GM21367 (cell line): ENCODE data around the gene INPP5D.
"Not testable (repeated sequence)": the region's sequence is repeated elsewhere in the genome, so short reads cannot be mapped to it uniquely, and the experiment has no call there.

ENCODE experiments used
- ATAC-seq: cut with Tn5 transposase; IDR thresholded peaks from one replicate; pipeline ENCODE4 v1.9.1; 2021; ENCODE audit not compliant: unreplicated experiment

The INPP5D gene

GRCh38 chr2:233114421-233114861, 54.3 kb downstream of the INPP5D start:
- ATAC-seq, result no peak

DNA sequence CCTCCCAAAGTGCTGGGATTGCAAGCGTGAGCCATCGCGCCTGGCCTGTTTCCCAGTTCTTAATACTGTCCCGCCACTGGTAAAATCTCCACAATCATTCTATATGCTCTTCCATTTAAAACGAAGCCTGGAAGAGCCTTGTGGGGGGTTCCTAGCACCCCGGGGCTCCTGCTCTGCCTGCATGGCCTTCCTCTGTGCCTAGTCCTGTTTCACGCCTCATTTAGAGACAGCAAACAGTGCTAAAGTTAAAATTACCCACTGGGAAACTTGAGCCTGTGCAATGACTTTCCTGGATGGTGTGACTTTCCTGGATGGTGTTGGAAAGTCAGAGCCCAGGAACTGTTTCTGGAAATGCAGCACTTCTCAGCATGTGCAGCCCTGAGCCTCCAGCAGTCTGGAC, 55.0 kb downstream of the INPP5D start:
- no peak for ATAC-seq

DNA sequence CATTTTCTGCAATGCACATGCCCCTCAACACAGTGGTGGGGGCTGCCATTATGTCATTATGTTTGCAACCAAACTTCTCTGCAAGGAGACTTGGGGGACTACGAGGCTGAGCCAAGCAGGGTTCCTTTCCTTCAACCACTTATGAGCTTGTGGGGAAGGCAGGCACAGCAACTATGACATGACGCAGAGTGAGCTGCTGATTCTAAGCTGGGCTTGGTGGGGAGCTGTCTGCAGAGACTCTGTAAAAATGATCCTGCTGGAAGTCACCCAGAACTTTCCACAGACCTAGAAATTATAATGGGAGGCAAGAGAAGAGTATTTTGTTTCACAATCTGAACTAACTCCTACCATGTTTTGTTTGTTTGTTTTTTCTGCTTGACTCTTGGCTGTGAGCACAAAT, 55.6 kb downstream of the INPP5D start:
- no peak for ATAC-seq

DNA sequence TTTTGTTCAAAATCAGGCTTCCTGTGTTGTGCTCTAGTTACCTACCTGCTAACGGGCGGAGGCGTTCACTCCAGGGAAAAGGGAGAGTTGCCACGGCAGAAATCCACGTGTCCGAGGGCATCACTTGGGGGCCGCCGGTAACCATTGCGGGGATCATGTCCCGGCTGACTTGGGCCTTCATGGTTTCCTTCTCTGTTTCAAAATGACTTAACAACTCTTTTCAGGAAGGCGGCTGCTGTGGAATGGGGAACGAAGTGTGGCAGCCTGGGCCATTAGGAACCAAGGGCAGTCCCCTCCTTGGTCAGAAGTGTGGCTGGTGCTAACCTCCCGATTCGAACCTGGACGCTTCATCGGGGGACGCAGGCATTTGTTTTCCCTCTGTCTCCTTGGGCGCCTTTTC, 56.8 kb downstream of the INPP5D start:
- ATAC-seq, result no peak

GRCh38 chr2:233117351-233117750, 57.2 kb downstream of the INPP5D start:
- ATAC-seq, result no peak

- no peak for ATAC-seq
These were observed 57.9 kb downstream of the INPP5D start for GRCh38 chr2:233117811-233118647.

GRCh38 chr2:233118648-233119000, 58.5 kb downstream of the INPP5D start:
- no peak for ATAC-seq

DNA sequence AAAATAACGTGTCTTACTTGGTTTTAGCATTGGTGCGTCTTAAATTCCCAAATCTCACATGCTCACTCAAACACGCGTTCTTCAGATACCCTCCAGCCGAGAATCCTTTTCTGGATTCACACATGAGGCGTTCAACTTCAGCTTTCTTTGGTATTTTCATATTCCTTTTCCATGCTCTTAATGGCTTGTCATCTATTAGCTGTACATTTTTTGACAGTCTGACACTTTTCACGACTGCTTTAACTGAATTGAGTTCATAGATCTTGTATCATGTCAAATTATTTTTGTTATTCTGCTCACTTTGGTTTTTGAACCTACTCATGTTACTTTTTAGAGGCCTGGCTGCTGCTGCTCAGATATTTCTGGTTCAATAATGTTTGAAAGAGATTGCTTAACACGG, 59.0 kb downstream of the INPP5D start:
- ATAC-seq, result no peak

- no peak for ATAC-seq
These were observed 59.7 kb downstream of the INPP5D start for GRCh38 chr2:233119806-233120205.

GRCh38 chr2:233120459-233120858, 60.3 kb downstream of the INPP5D start:
- ATAC-seq, result no peak

- ATAC-seq, result no peak
These were observed 61.7 kb downstream of the INPP5D start for GRCh38 chr2:233121856-233122255.

DNA sequence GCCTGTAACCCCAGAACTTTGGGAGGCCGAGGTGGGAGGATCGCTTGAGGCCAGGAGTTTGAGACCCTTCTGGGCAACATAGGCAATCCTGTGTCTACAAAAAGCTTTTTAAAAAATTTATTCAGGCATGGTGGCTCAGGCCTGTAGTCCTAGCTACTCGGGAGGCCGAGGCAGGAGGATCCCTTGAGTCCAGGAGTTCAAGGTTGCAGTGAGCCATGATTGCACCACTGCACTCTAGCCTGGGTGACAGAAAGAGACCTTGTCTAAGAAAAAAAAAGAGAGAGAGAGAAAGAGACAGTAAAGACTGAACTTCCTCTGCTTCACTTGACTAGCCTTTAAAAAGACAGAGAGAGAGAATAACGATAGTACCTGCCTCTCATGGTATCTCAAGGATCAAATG, 62.4 kb downstream of the INPP5D start:
- ATAC-seq, result no peak

- not testable (repeated sequence) for ATAC-seq
These were observed 63.4 kb downstream of the INPP5D start for GRCh38 chr2:233123576-233123975.

GRCh38 chr2:233124421-233125080, 64.4 kb downstream of the INPP5D start:
- ATAC-seq, result peak; percentile 91

DNA sequence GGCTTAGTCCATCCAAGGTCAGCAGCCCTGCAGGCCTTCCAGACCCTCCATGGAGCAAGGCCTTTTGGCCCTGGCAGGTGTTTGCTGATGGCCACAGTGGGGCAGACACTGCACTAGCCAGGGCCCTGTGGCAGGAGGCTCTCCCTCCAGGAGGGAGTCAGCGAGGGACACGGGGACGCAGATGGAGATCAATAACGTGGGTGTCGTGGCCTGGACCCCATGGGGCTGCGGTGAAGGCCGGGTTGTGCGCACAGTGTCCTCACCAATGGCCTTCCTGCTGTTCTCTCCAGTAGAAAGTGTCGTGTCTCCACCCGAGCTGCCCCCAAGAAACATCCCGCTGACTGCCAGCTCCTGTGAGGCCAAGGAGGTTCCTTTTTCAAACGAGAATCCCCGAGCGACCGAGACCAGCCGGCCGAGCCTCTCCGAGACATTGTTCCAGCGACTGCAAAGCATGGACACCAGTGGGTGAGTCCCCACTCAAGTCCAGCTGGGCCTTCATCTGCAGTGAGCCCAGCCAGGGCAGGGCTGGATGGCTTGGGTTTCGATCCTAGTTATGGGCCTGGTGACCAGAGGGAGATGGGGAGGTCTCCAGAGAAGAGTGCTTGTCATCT, 65.4 kb downstream of the INPP5D start:
- ATAC-seq, result no peak

DNA sequence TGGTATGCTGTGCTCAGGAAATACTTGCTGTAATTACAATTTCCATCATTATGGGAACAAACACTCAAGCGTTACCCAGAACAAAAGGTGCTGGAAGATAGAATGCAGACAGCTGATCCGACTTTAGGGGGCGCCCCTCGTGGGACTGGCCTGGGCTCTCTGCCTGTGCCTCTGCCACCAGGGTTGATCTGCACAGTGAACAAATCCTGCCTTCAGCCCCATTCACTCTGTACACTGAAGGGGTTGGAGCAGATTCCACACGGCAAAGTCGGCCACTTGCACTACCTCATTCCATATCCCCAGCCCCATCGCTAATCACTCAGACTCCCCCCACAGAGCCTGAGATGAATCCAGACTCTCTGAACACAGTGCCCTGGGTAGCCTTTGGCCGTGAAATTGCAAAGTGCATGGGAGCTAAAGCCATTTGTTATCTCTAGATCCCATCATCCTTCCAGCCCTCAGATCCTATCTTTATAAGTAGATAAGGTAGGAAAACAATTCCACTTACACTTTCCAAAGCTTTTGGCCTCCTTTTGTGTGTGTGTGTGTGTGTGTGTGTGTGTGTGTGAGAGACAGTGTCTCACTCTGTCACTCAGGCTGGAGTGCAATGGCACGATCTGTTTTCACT, 69.3 kb downstream of the INPP5D start:
- ATAC-seq, result no peak

DNA sequence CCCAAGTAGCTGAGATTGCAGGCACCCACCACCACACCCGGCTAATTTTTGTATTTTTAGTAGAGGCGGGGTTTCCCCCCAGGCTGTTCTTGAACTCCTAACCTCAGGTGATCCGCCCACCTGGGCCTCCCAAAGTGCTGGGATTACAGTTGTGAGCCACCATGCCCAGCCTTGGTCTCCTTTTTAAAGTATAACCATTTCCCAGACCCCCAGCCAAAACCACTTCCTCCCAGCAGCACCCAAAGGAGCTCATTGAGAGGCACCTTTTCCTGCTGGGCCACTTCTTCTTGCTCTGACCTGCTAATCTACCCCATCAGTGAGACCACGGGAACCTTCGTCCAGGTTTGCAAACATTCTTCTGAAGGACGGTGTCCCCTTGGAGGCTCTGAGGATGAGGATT, 69.9 kb downstream of the INPP5D start:
- ATAC-seq, result no peak

DNA sequence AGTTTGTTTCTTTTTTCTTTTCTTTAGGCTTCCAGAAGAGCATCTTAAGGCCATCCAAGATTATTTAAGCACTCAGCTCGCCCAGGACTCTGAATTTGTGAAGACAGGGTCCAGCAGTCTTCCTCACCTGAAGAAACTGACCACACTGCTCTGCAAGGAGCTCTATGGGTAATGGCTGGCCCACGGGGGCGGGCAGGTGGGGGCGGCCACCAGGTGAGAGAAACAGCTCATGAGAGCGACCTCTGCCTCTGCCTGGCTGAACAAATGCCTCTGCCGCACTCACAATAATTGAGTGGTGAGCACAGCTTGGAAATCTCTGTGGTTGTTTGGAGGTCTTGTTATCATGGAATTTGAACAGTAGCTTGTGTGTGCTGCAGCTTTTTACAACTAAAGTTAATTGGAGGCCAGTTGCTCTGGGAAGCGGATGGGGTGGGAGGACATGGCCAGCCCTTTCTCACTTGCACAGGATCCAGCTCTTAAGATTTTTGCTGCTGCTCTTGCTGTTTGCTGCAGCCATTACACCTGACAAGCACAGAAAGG, 70.4 kb downstream of the INPP5D start:
- ATAC-seq, result no peak

DNA sequence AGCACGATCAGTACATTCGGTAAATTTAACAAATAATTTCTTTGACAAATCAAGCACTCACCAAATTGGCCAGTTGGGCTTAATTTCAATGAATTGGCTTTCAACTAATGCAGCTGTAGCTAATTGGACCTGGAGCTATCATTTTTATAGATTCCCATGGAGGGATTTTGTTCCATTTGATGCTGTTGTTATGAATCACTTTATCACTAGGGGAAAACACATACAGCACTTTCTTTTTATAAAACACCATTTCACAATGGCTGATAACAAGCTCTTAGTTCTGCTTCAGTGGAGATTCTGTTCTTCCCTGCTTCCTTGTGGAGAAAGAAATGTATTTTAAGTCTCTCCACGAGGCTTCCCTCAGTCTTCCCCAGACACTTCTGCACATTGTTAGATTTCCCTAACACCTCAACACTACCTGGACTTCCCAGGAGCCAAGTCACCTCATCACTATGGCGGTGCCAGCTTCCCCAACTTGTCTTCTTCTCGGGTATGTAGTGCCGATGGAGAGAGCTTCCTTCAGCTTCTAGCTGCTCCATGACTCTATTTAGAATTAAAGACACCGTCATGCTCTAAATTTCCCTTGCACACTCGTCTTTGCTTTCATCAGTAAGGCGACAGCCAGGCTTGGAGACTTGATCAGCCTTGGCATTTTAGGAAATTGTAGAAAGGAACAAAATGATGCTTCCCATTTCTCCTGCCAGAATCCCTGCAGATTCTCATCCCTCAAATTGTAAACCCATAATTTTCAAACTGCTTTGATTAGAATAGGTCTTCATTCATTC, 72.0 kb downstream of the INPP5D start:
- ATAC-seq, result no peak

DNA sequence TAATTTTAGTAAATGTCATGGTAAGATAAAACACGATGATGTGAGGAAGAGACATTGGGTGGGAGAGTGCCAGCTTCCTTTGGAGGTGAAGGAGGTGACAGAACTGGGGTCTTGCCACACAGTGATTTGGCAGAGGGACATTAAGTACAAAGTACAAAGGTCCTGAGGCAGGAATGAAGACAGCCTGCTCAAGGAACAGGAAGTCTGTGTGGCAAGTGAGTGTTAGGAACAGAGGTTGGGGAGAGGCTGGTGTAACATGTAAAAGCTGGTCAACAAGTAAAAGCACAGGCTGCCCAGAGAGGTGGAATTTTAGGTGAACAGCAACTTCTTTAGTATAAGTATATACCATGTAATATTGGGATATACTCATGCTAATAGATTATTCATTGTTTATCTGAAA, 73.1 kb downstream of the INPP5D start:
- ATAC-seq, result no peak

- no peak for ATAC-seq
These were observed 75.3 kb downstream of the INPP5D start for GRCh38 chr2:233135421-233135820.
